HG03135 (cell line): ENCODE measurements around the gene SREK1.

Experiments used
- ATAC-seq: cut with Tn5 transposase; IDR thresholded peaks from one replicate; pipeline ENCODE4 v1.9.1; 2021; ENCODE audit warnings: mild to moderate bottlenecking, moderate library complexity; ENCODE audit not compliant: unreplicated experiment

SREK1 gene

DNA sequence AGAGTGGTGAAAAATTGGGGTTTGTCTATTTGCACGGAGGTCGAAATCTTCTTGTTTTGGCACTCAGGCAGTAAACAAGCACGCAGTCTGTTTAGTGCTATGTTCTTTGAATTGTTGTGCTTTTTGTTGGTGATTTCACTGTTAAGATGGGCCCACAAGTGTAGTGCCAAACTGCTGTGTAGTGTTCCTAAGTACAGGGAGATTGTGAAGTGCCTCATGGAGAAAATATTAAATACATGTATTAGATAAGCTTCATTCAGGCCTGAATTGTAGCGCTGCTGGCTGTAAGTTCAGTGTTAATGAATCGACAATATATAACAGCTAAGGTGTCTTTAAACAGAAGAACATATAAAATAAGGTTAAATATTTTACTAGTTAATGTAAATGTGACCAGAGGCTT lies 17.3 kb downstream of the SREK1 start:
- ATAC-seq = no peak

DNA sequence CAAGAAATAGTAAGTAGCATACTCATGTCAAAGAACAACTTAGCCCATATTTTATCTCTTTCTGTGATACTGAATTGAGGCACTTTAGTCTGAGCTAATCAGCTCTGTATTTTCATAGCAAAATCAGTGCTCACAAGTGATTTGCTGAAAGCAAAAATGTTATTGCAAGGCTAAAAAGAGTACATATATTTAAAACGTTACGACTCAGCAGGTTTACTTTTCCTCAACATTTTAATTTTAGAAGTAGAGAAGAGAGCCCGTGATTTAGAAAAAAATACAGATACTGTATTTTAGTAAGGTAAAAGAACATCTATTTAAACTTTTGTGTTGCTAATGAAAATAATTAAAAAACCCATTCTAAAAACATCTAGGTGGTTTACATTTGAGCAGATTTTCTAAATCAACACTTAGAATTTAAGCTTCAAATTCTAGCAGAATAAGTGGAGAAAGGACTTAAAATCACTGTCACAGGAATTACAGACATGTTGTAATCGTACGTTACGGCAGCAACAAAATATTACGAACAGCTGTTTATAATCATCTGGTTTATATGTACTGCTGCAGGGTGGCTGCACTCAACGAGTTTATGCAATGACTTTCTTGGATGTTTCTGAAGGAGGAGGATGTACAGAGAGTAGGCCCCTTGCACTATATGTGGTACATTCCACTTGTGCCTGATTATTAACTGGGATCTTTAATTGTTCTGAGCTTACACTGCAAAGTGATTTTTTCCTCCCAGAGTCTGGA lies 20.1 kb downstream of the SREK1 start:
- ATAC-seq = no peak

DNA sequence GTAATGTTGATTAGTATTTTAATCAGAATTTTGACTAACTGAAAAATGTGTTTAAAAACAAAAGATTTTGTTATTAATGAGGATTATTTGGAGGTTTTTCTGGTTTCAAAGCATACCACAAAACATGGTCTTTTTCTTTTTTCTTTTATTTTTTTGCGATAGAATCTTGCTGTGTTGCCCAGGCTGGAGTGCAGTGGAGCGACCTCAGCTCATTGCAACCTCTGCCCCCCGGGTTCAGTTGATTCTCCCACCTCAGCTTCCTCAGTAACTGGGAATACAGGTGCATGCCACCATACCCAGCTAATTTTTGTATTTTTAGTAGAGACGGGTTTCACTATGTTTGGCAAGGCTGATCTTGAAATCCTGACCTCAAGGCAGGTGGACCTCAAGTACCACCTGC lies 24.1 kb downstream of the SREK1 start:
- no peak for ATAC-seq

GRCh38 chr5:66169534-66169933 lies 25.4 kb downstream of the SREK1 start:
- ATAC-seq = no peak

DNA sequence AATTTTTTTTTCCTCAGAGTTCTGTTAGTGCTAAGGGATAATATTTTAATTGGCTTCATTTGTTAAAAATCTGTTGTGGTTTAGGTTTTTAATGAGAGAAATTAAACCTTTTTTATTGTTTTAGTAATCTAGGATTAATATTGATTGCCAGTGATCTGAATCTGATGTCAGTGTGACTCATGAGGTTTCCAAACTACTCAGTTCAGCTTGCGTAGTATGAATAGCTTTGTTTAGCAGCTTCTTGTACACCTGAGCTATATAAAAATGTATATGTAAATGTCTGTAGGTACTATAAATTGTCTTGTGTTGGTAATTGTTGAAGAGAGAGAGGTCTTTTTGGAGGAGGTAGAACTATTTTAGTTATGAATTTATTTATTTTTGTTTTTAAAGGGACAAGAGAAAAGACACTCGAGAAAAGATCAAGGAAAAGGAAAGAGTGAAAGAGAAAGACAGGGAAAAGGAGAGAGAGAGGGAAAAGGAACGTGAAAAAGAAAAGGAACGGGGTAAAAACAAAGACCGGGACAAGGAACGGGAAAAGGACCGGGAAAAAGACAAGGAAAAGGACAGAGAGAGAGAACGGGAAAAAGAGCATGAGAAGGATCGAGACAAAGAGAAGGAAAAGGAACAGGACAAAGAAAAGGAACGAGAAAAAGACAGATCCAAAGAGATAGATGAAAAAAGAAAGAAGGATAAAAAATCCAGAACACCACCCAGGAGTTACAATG lies 26.3 kb downstream of the SREK1 start:
- ATAC-seq = no peak

DNA sequence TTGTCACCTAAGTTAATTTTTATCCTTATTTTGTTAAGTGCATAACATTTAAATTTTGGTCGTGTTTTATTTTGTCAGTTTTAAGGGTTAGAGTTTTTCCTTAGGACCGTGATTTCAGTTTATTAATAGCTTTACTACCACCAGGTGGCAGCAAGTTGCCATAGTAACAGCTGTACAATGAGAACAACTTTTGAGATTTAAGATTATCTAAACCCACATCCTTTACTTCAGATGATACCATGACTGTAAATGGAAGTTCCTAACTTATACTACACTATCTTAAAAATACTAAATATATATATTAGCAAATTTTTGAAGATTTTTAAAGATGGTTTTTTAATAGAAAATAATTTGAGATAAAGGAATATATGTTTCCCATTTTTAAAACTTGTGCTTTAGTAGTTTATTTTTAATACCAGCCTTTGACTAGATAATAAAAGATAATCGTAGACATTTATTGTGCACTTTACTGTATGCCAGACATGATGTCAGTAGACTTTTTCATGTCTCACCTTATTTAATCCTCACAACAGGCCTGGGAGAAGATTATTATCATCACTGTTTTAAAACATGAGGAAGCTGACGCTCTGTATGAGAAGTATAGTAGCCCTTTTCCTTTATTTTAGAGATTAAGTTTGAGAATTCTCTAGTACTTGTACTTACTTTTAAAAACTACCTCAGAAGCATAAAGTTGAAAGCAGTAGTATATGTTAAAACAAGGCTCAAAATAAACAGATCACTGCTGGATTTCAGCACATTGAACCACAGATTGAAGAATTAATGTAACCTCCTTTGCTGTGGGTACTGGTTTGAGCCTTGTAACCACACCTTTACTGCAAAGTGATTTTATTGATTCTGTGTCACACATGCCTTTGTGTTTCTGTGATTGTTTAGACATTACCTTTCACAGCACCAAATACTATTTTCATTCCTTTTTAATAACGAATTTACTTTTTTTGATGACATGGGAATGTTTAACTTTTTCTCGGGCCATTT lies 27.5 kb downstream of the SREK1 start:
- no peak for ATAC-seq

- ATAC-seq = no peak
These were observed 30.2 kb downstream of the SREK1 start for GRCh38 chr5:66174338-66174737.

- ATAC-seq = no peak
These were observed 34.7 kb downstream of the SREK1 start for GRCh38 chr5:66178799-66179198.

DNA sequence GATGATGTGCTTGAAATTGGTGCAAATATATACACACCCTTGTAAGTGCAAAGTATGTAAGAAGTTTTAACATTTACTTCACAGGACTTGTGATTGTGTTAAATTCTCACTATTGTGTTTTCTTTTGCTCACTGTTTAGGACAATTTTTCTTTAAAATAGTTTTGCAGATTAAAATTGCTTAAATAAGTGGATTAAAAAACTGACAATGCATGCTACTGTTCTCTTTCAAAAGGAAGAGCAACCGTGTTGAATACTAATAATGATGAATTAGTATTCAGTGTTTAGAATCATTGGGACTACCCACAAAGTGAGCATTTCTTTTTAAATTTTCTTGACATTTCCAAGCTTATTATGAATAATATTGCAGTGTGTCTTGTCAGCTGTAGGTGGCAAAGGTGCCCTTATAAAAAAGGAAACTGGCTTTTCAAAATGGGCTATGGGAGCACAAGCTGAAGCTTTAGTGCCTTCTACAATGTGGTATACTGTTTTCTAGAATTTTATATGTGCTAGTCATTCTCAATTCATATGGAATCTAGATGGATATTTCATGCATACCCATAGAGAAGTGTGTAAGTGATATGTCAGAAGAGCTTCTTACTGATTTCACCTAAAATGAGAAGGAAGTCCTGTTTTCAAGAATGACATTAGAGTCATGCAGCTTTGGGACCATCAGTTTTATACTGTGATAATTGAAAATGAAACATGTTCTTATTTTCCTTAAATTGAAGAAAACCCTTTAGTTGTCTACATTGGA lies 35.4 kb downstream of the SREK1 start:
- ATAC-seq = no peak

DNA sequence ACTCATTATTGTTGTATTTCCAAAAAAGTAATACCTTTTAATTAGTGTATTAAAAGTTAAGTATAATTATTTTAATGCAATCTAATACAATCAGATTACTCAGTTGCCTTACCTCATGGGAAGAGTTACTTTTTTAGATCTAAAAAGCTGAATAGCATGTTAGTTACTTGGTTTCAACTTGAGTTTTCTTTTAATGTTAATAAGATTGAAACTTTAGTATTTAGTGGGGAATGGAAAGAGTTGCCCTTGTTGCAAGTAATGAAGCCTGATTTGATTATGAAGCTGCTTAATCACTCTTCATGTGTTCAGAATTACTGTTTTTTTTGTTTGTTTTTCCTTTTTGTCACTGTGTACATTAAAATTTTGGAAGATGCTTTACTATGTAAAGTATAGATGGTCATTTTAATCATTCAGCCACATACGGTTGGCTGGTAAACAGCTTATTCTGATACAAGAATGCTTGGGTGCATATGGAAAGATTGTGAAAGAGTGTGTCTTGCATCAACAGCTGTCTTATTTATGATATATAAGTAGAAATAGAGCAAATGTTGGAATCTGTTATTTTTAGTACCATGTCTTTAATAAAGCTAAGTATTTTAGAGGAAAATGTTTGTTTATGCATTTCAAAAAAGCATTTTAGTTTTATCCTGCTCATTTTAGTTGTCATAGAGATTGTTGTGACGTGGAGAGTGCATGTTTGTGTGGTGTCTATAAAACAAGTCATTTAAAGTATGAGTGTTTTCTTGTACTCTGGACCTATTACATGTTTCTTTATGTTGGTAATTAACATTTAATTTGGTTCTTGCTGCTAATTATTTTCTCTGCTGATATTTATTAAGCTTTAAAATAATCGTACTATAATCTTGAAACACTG lies 36.4 kb downstream of the SREK1 start:
- no peak for ATAC-seq

DNA sequence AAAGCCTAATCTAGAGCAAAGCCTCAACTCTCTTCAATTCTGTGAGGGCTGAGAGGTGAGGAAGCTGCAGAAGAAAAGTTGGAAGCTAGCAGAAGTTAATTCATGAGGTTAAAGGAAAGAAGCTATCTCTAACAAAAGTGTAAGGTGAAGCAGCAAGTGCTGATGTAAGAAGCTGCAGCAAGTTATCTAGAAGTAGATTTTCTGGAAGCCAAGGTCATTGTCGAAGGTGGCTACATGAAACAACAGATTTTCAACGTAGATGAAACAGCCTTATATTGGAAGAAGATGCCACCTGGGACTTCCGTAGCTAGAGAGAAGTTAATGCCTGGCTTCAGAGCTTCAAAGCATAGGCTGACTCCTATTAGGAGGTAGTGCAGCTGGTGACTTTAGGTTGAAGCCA lies 42.0 kb downstream of the SREK1 start:
- ATAC-seq = no peak

- ATAC-seq = no peak
These were observed 49.3 kb downstream of the SREK1 start for GRCh38 chr5:66193419-66193818.

DNA sequence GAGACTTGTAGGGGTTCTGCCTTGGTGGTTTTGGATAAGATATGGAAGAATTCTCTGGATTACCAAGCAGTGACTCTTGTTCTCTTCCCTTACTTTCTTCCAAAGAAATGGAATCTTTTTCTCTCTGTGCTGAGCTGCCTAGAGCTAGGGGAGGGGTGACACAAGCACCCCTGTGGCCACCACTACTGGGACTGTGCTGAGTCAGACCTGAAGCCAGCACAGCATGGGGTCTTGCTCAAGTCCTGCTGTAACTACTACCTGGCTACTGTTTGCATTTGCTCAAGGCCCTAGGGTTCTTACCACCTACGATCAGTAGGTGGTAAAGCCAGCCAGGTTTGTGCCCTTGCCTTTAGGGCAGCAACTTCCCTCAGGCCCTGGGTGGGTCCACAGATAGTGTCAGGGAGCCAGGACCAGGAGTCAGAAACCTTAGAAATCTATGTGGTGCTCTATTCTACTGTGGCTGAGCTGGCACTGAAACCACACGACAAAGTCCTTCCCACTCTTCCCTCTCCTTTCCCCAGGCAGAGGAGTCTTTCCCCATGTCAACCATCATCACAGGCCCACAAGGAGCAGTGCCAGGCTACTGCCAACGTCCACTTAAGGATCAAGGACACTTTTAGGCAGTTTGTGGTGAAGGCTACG lies 53.8 kb downstream of the SREK1 start:
- no peak for ATAC-seq

DNA sequence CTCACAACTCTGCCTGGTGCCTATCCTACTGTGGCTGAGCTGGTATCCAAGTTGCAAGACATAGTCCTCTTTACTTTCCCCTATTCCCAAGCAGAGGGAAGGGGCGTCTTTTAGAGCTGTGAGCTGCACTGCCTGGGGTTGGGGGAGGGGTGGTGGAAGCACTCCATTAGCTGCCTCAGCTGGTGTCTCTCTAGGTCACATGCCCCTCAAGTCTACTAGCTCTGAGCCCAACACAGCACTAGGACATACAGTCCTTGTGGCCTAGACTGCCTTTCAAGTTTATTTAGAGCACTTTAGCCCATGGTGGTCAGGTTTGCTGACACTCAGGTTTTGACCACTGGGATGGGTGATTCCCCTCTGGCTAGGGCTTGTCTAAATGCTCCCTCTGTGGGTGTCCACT lies 54.7 kb downstream of the SREK1 start:
- no peak for ATAC-seq

DNA sequence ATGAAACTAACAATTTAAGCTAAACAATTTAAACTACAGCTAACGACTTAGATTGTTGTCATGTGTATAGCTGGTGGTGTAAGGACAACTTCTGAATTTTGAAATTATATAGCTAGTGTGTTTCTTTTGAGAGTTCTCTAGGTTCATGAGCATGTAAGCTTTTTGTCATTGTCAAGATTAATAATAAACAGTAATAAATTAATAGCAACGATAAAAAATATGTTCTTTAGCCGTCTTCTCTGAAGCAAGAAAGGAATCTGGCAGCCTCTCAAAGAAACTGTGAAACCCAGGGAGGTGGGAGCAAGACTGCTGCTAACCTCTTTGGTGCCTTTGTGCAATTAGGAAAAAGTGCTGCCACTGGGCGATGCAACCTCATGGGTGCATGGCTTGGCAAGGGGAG lies 59.4 kb downstream of the SREK1 start:
- no peak for ATAC-seq

- no peak for ATAC-seq
These were observed 62.4 kb downstream of the SREK1 start for GRCh38 chr5:66206465-66206864.

DNA sequence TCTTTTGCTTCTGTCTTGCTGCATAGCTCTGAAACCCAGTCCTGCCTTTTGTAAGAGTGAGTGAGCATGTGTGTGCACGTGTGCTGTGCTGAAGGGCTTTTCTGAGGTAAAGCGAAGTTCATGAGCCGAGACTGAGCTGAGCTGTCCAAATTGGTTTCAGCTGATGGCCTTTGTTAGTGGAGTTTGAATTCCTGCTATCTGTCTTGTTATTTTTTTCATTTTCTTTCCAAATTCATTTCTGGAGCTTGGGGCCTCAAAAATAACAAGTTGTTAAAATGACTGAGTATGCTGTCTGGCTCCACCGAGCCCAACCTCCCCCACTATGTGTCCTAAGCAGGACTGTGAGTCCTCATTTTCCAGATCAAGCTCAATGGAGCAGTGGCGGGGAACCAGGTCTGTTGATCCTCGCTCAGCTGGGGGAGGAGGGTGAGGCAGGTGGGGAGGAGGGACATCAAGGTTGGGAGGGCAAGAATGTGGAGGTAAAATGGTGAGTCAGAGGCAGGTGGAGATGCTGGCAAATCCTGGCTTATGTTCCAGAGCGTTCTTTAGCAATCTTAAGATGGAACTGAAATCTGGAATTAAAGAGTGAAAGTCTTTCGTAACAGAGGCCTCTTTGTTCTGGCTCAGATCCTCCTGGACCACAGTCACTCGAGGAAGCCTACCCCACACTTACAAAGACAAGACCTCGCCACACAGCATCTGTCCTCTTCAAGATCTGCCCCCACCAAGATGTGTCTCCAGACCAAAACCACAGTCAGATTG lies 63.9 kb downstream of the SREK1 start:
- ATAC-seq = no peak

- ATAC-seq = no peak
These were observed 65.2 kb downstream of the SREK1 start for GRCh38 chr5:66209350-66209749.
